ENCODE data around the gene EGFL6.

GRCh38 chrX:13538414-13538813 is 31.0 kb upstream of the EGFL6 start:
- TF ChIP-seq EZH2 (IDR thresholded peaks at IDR 0.05; ENCODE audit: borderline replicate concordance) (no peak), CTCF (IDR thresholded peaks at IDR 0.05; ENCODE audit: poor library complexity) (no peak)

Measured in hepatocyte (in vitro differentiated cells).